B cell (primary cell): Measurements from ENCODE around the gene RUFY2. TPM values are rescaled to one million over a fixed set of nuclear protein-coding genes. Genes with fewer than 3 reads are reported as not detected.

Source experiments
- ATAC-seq: fragments of 200-7000 bp; cut with Tn5 transposase; one replicate; pipeline ENCODE4 v1.10.0; 2021; ENCODE audit warnings: low read depth, mild to moderate bottlenecking, moderate number of reproducible peaks, moderate library complexity
- CTCF ChIA-PET: fragments of 350-600 bp; sonication (Branson Sonifier 250); formaldehyde crosslinking; loops from one replicate; lab custom pipeline; 2021; ENCODE audit warnings: antibody characterized with exemption, inconsistent platforms; lab: Charles Lee
- POLR2A ChIA-PET: fragments of 350-600 bp; sonication (Branson Sonifier 250); formaldehyde crosslinking; loops from one replicate; lab custom pipeline; 2021; ENCODE audit warnings: antibody characterized with exemption; lab: Charles Lee
- DNase-seq: peaks from one replicate; pipeline ENCODE4 v3.0.0; 2013
- H2AFZ ChIP-seq: 2 replicates; pipeline ENCODE4 v1.6.1; 2012; ENCODE audit warnings: mild to moderate bottlenecking, low read depth, low read length; ENCODE audit not compliant: insufficient read depth, poor library complexity, severe bottlenecking
- H3K27ac ChIP-seq, 2 donors: 1 replicate in 1 of 2; 2 replicates in 1 of 2; pipeline ENCODE4 v1.5.1; 2012 to 2013; ENCODE audit warnings: low read length in 2 of 2, mild to moderate bottlenecking in 2 of 2, moderate library complexity in 1 of 2
- H3K27me3 ChIP-seq, 4 experiments: fragments of 200-600 bp in 1 of 4; sonication (generic) in 1 of 4; replicated peaks in 1 of 4; 1 replicate in 2 of 4; 2 replicates in 2 of 4; pipeline versions ENCODE4 v1.6.1 to v1.7.0; 2013 to 2016; ENCODE audit warnings: low read length in 3 of 4, mild to moderate bottlenecking in 2 of 4, mixed read lengths in 1 of 4, moderate library complexity in 1 of 4; ENCODE audit not compliant: insufficient read depth in 4 of 4, control insufficient read depth in 3 of 4; ENCODE audit errors: control extremely low read depth in 1 of 4
- H3K36me3 ChIP-seq, 2 experiments: replicated peaks in 1 of 2; 1 replicate in 1 of 2; 2 replicates in 1 of 2; pipeline versions ENCODE4 v1.6.1 to v1.7.1; 2013; ENCODE audit warnings: low read length in 1 of 2; ENCODE audit not compliant: insufficient read depth in 2 of 2, control insufficient read depth in 1 of 2; ENCODE audit errors: control extremely low read depth in 1 of 2, extremely low read depth in 1 of 2
- H3K4me1 ChIP-seq, 2 donors: fragments of 200-600 bp in 1 of 2; sonication (generic) in 1 of 2; 1 replicate in 1 of 2; 2 replicates in 1 of 2; pipeline versions ENCODE4 v1.5.1 to v1.6.1; 2013 to 2017; ENCODE audit warnings: low read length in 2 of 2; ENCODE audit not compliant: control insufficient read depth in 2 of 2, insufficient read depth in 2 of 2
- H3K4me2 ChIP-seq: replicated peaks from 2 replicates; pipeline ENCODE3; 2012; ENCODE audit warnings: mild to moderate bottlenecking, low read depth, low read length; ENCODE audit not compliant: poor library complexity, severe bottlenecking
- H3K4me3 ChIP-seq, 5 experiments: fragments of 200-600 bp in 1 of 5; sonication (generic) in 1 of 5; 1 replicate in 3 of 5; 2 replicates in 2 of 5; pipeline versions ENCODE4 v1.5.1 to v1.7.0; 2011 to 2016; ENCODE audit warnings: low read length in 4 of 5, mild to moderate bottlenecking in 4 of 5, low read depth in 2 of 5, control low read depth in 1 of 5, moderate library complexity in 1 of 5; ENCODE audit not compliant: insufficient read depth in 1 of 5; ENCODE audit errors: control extremely low read depth in 1 of 5, extremely low read depth in 1 of 5
- H3K79me2 ChIP-seq: fragments of 200-600 bp; sonication (generic); one replicate; pipeline ENCODE4 v1.6.0; 2016; ENCODE audit warnings: low read length; ENCODE audit not compliant: control insufficient read depth, insufficient read depth
- H3K9ac ChIP-seq: fragments of 200-600 bp; sonication (generic); 2 replicates; pipeline ENCODE4 v1.6.1; 2017; ENCODE audit warnings: mild to moderate bottlenecking, low read length, moderate library complexity
- H3K9me3 ChIP-seq, 3 donors: one replicate each; pipeline versions ENCODE4 v1.6.1 to v1.7.1; 2013; ENCODE audit warnings: low read length in 2 of 3; ENCODE audit not compliant: control insufficient read depth in 2 of 3, insufficient read depth in 1 of 3; ENCODE audit errors: control extremely low read depth in 1 of 3
- H4K20me1 ChIP-seq: 2 replicates; pipeline ENCODE4 v1.6.0; 2012; ENCODE audit warnings: mild to moderate bottlenecking, low read length; ENCODE audit not compliant: insufficient read depth, control insufficient read depth, poor library complexity, severe bottlenecking
- H3K27ac Mint-ChIP-seq: one replicate; pipeline ENCODE4 v1.8.0; 2021; ENCODE audit warnings: mixed read lengths
- H3K27me3 Mint-ChIP-seq: one replicate; pipeline ENCODE4 v1.8.0; 2021; ENCODE audit warnings: mixed read lengths
- H3K4me1 Mint-ChIP-seq: one replicate; pipeline ENCODE4 v1.8.0; 2021; ENCODE audit warnings: mixed read lengths
- H3K4me3 Mint-ChIP-seq: one replicate; pipeline ENCODE4 v1.8.0; 2021; ENCODE audit warnings: mixed read lengths
- H3K9me3 Mint-ChIP-seq: one replicate; pipeline ENCODE4 v1.8.0; 2022; ENCODE audit warnings: mixed read lengths; ENCODE audit not compliant: insufficient read depth
- CTCF ChIP-seq: fragments of 200-600 bp; IDR thresholded peaks from one replicate; pipeline ENCODE4 v1.8.0; 2022; ENCODE audit warnings: antibody characterized with exemption, mild to moderate bottlenecking
- EZH2 ChIP-seq: IDR thresholded peaks from 2 replicates; pipeline ENCODE4 v1.6.1; 2012; ENCODE audit warnings: borderline replicate concordance, low read depth, mild to moderate bottlenecking, moderate library complexity, low read length; ENCODE audit not compliant: insufficient read depth, poor library complexity, severe bottlenecking
- WGBS: methylation state at CpG from one replicate; pipeline ENCODE4 v1.1.5; 2013; ENCODE audit warnings: missing lambda C conversion rate; ENCODE audit not compliant: insufficient coverage; 5-methylcytosine and 5-hydroxymethylcytosine counted together
- intact Hi-C: fragments of 100-400 bp; cut with micrococcal nuclease; formaldehyde crosslinking; loops from one replicate; pipeline ENCODE4 v1.10.0; 2022
- polyA plus RNA-seq: library from polyadenylated mRNA; depleted of rRNA; stranded (reverse); fragments of >200 nt; gene quantifications from 2 replicates; pipeline ENCODE4 v1.2.3, GENCODE V29; 2012
- total RNA-seq, 2 donors: library from RNA; stranded (reverse); fragments of 120-200 nt in 1 of 2; gene quantifications; 1 replicate in 1 of 2; 2 replicates in 1 of 2; pipeline versions ENCODE4 v1.2.3 to v1.2.4, GENCODE V29; 2013 to 2022

Gene RUFY2
- total and polyA plus RNA-seq, 2 donors (not counting 1 experiment from before 2014, with no cell fraction given) = 5.8 to 38.7 TPM

GRCh38 chr10:68333440-68334431 lies 73.3 kb downstream of the RUFY2 start:
- ATAC-seq (no peak), DNase-seq (no peak)
- Histone ChIP-seq H3K79me2 (peaks cover 69% of the 10 kb centered on the region), H3K9ac (peak overlapping the region; percentile 97), H3K4me2 (peak overlapping the region; percentile 79), H3K9me3 (peaks cover 0 to 8% (median 0%) of the 10 kb centered on the region in 3 donors), H3K27ac (peak overlapping the region in 1 of 2 donors; percentile 93), H3K36me3 (peaks cover 4 to 8% of the 10 kb centered on the region in 2 experiments), H2AFZ (no peak overlapping the region), H3K4me3 (peak overlapping the region; percentile 77 to 95 (median 90)), H3K4me1 (peaks cover 35 to 46% of the 10 kb centered on the region in 2 donors), H4K20me1 (peaks cover 50% of the 10 kb centered on the region), H3K27me3 (no peaks in the 10 kb centered on the region)
- ChIA-PET CTCF (interaction anchor here (0.6 to 6.6 kb wide), 5 partner anchors 9 to 121 kb away, joined by 3 to 51 read pairs (median 3); no protein-coding TSS in a partner anchor), POLR2A (interaction anchor here (0.5 to 2.4 kb wide), 3 partner anchors 73 to 611 kb away, joined by 5 to 10 read pairs (median 9); partner anchors contain the start of gene RUFY2)
- no peaks in the 10 kb centered on the region for H3K27me3 Mint-ChIP-seq
- intact Hi-C loops = loop anchor here (2.0 to 5.0 kb wide), 6 partner anchors 15 to 1814 kb away; partner anchors contain the start of genes TYSND1 and VPS26A
- H3K9me3 Mint-ChIP-seq = no peaks in the 10 kb centered on the region
- H3K4me3 Mint-ChIP-seq = peak overlapping the region; percentile 99
- peaks cover 67% of the 10 kb centered on the region for H3K4me1 Mint-ChIP-seq
- TF ChIP-seq EZH2 (no peak), CTCF (no peak)
- no CpG with 5 or more reads among the region's 10 CpGs for WGBS
- peak overlapping the region; percentile 100 for H3K27ac Mint-ChIP-seq
